Keratinocyte (primary cell): ENCODE data around the gene DDX60. TPM values are rescaled to one million over a fixed set of nuclear protein-coding genes. Genes with fewer than 3 reads are reported as not detected.

Experiments used
- DNase-seq: peaks from one replicate; pipeline ENCODE4 v3.0.0-alpha.2; 2011; ENCODE audit warnings: low read depth, missing footprints, low spot score
- FAIRE-seq: peaks from 2 replicates; lab custom pipeline; 2011; peaks lifted over from hg19 to GRCh38; lab: Jason Lieb, UNC
- H2AFZ ChIP-seq: 2 replicates; pipeline ENCODE4 v1.6.0; 2012; ENCODE audit warnings: low read length, control low read depth, inconsistent platforms; ENCODE audit not compliant: control insufficient read depth
- H3K27ac ChIP-seq: 2 replicates; pipeline ENCODE4 v1.5.1; 2011; ENCODE audit warnings: low read length; ENCODE audit not compliant: control insufficient read depth, insufficient read depth
- H3K27me3 ChIP-seq: 3 replicates; pipeline ENCODE4 v1.6.0; 2011; ENCODE audit warnings: low read length; ENCODE audit not compliant: control insufficient read depth, insufficient read depth; ENCODE audit errors: extremely low read depth
- H3K36me3 ChIP-seq, 2 experiments: 2 replicates in 1 of 2; 3 replicates in 1 of 2; pipeline ENCODE4 v1.5.1; 2011; ENCODE audit warnings: low read length in 2 of 2, mild to moderate bottlenecking in 1 of 2; ENCODE audit not compliant: control insufficient read depth in 2 of 2, insufficient read depth in 2 of 2; ENCODE audit errors: extremely low read depth in 1 of 2
- H3K4me1 ChIP-seq: 3 replicates; pipeline ENCODE4 v1.5.1; 2011; ENCODE audit warnings: low read length; ENCODE audit not compliant: control insufficient read depth, insufficient read depth; ENCODE audit errors: extremely low read depth
- H3K4me2 ChIP-seq: 3 replicates; pipeline ENCODE4 v1.6.0; 2011; ENCODE audit warnings: low read depth, low read length; ENCODE audit not compliant: control insufficient read depth, insufficient read depth; ENCODE audit errors: extremely low read depth
- H3K4me3 ChIP-seq, 3 experiments: fragments of 200-600 bp in 1 of 3; sonication (generic) in 1 of 3; 2 replicates in 2 of 3; 3 replicates in 1 of 3; pipeline ENCODE4 v1.5.1; 2011 to 2016; ENCODE audit warnings: low read length in 3 of 3, mild to moderate bottlenecking in 3 of 3, control low read depth in 2 of 3, inconsistent platforms in 1 of 3, low read depth in 1 of 3, mixed read lengths in 1 of 3, mixed run types in 1 of 3, moderate library complexity in 1 of 3; ENCODE audit not compliant: control insufficient read depth in 2 of 3, insufficient read depth in 2 of 3; ENCODE audit errors: extremely low read depth in 1 of 3
- H3K79me2 ChIP-seq: 2 replicates; pipeline ENCODE4 v1.6.0; 2012; ENCODE audit warnings: low read length; ENCODE audit not compliant: control insufficient read depth, insufficient read depth
- H3K9ac ChIP-seq: 3 replicates; pipeline ENCODE4 v1.6.0; 2011; ENCODE audit warnings: low read length; ENCODE audit not compliant: control insufficient read depth, insufficient read depth; ENCODE audit errors: extremely low read depth
- H3K9me1 ChIP-seq: 3 replicates; pipeline ENCODE4 v1.6.0; 2011; ENCODE audit warnings: low read length; ENCODE audit not compliant: control insufficient read depth, insufficient read depth; ENCODE audit errors: extremely low read depth
- H3K9me3 ChIP-seq: 2 replicates; pipeline ENCODE4 v1.5.1; 2012; ENCODE audit warnings: low read depth, low read length; ENCODE audit not compliant: control insufficient read depth
- H4K20me1 ChIP-seq: 3 replicates; pipeline ENCODE4 v1.6.0; 2011; ENCODE audit warnings: low read length; ENCODE audit not compliant: control insufficient read depth, insufficient read depth; ENCODE audit errors: extremely low read depth
- EZH2 ChIP-seq: IDR thresholded peaks from one replicate; pipeline ENCODE4 v1.6.1; 2012; ENCODE audit warnings: inconsistent platforms, mild to moderate bottlenecking, low read length, moderate library complexity
- dilution Hi-C: fragments of 300-500 bp; cut with MboI; formaldehyde crosslinking; loops from one replicate; pipeline ENCODE4 v1.7.0; 2020; ENCODE audit warnings: low sequenced_read_pairs; ENCODE audit not compliant: extremely low pct_ligation_motif_present
- polyA plus RNA-seq, 5 experiments: library from polyadenylated mRNA; depleted of rRNA in 3 of 5; stranded (reverse) in 3 of 5; stranded (forward) in 1 of 5; unstranded in 1 of 5; fragments of >200 nt; gene quantifications; 1 replicate in 1 of 5; 2 replicates in 3 of 5; 3 replicates in 1 of 5; pipeline versions ENCODE4 v1.2.1 to v1.2.3, GENCODE V29; 2011 to 2012; ENCODE audit warnings: missing spikeins in 2 of 5, low read depth in 1 of 5, low replicate concordance in 1 of 5
- TF ChIP-seq, protein P1 (sequence below), 3 experiments: IDR thresholded peaks in 1 of 3; conservative IDR thresholded peaks in 1 of 3; optimal IDR thresholded peaks in 1 of 3; 2 replicates in 2 of 3; 3 replicates in 1 of 3; pipeline versions ENCODE3 to v1.5.1; 2011; ENCODE audit warnings: low read length in 3 of 3, mild to moderate bottlenecking in 3 of 3, moderate library complexity in 2 of 3, control low read depth in 1 of 3, inconsistent platforms in 1 of 3; ENCODE audit not compliant: insufficient read depth in 2 of 3; ENCODE audit errors: extremely low read depth in 1 of 3

Gene DDX60
- polyA plus RNA-seq, 1 donor (not counting 4 experiments of a cell fraction or from before 2014, with no cell fraction given), result 44.6 TPM

GRCh38 chr4:168183717-168184571 lies 134.6 kb downstream of the DDX60 start:
- Histone ChIP-seq H4K20me1 (no peaks in the 10 kb centered on the region), H3K36me3 (no peaks in the 10 kb centered on the region), H3K4me2 (no peak overlapping the region), H3K4me1 (no peaks in the 10 kb centered on the region), H3K4me3 (no peak overlapping the region), H3K9ac (no peak overlapping the region), H3K79me2 (no peaks in the 10 kb centered on the region), H3K9me1 (no peaks in the 10 kb centered on the region), H3K27me3 (no peaks in the 10 kb centered on the region), H3K9me3 (no peaks in the 10 kb centered on the region), H3K27ac (no peak overlapping the region), H2AFZ (no peak overlapping the region)
- FAIRE-seq (no peak), DNase-seq (no peak)
- dilution Hi-C loops, result no loop called here
- TF ChIP-seq EZH2, result no peak
- TF ChIP-seq, protein P1, sequence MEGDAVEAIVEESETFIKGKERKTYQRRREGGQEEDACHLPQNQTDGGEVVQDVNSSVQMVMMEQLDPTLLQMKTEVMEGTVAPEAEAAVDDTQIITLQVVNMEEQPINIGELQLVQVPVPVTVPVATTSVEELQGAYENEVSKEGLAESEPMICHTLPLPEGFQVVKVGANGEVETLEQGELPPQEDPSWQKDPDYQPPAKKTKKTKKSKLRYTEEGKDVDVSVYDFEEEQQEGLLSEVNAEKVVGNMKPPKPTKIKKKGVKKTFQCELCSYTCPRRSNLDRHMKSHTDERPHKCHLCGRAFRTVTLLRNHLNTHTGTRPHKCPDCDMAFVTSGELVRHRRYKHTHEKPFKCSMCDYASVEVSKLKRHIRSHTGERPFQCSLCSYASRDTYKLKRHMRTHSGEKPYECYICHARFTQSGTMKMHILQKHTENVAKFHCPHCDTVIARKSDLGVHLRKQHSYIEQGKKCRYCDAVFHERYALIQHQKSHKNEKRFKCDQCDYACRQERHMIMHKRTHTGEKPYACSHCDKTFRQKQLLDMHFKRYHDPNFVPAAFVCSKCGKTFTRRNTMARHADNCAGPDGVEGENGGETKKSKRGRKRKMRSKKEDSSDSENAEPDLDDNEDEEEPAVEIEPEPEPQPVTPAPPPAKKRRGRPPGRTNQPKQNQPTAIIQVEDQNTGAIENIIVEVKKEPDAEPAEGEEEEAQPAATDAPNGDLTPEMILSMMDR (optimal IDR thresholded peaks at IDR 0.05 in 1 of 3, IDR thresholded peaks at IDR 0.05 in 1 of 3, conservative IDR thresholded peaks at IDR 0.05 in 1 of 3; ENCODE audit: extremely low read depth in 1 of 3, insufficient read depth in 2 of 3, low read length in 3 of 3), result peak in 2 of 3 experiments; percentile 31

DNA sequence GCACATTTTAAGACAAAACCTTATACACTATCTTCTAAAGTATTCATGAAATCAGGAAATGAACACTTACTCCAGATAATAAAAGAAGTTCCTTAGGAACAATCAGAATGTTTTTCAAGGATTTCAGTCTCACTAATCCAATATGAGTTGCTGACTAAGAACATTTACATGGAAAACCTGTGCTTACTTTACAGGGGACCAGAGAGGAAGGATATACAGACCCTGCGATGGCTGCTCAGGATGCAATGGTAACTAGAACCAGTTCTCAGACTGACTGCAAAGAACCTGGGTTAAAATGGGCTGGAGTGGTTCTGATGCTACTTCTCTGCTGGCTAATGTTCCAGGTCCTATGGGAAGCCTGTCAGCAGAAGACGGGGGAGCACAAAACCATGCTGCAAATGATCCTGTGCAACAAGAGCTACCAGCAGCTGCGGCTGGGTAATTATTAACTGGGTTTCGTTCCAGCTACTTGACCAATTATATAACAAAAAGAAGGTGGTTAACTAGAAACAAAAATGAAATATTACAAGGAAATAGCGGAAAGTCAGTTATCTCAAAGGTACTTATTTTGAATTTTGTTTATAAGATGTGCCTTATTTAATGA lies 140.9 kb downstream of the DDX60 start:
- Histone ChIP-seq H3K27ac (no peak overlapping the region), H3K9me1 (no peaks in the 10 kb centered on the region), H3K36me3 (no peaks in the 10 kb centered on the region), H3K4me3 (no peak overlapping the region), H4K20me1 (no peaks in the 10 kb centered on the region), H3K9ac (no peak overlapping the region), H3K79me2 (no peaks in the 10 kb centered on the region), H3K27me3 (no peaks in the 10 kb centered on the region), H3K4me2 (no peak overlapping the region), H2AFZ (no peak overlapping the region), H3K9me3 (no peaks in the 10 kb centered on the region), H3K4me1 (no peaks in the 10 kb centered on the region)
- dilution Hi-C loops, result no loop called here
- FAIRE-seq (no peak), DNase-seq (no peak)
- TF ChIP-seq EZH2, result no peak
- TF ChIP-seq, protein P1 (optimal IDR thresholded peaks at IDR 0.05 in 1 of 3, IDR thresholded peaks at IDR 0.05 in 1 of 3, conservative IDR thresholded peaks at IDR 0.05 in 1 of 3; ENCODE audit: extremely low read depth in 1 of 3, insufficient read depth in 2 of 3, low read length in 3 of 3), result no peak
